CD14-positive monocyte (primary cell): Measurements from ENCODE around the gene TTLL12. TPM values are rescaled to one million over a fixed set of nuclear protein-coding genes. Genes with fewer than 3 reads are reported as not detected.

Source experiments
- DNase-seq, 3 donors: peaks; one replicate each; pipeline ENCODE4 v3.0.0-alpha.2; 2011 to 2022
- H2AFZ ChIP-seq: 2 replicates; pipeline ENCODE4 v1.6.0; 2012; ENCODE audit warnings: mild to moderate bottlenecking, low read depth, low read length, inconsistent platforms; ENCODE audit not compliant: insufficient read depth, poor library complexity, severe bottlenecking
- H3K27ac ChIP-seq, 2 donors: 1 replicate in 1 of 2; 2 replicates in 1 of 2; pipeline ENCODE4 v1.5.1; 2012 to 2013; ENCODE audit warnings: low read length in 2 of 2, control low read depth in 1 of 2, inconsistent platforms in 1 of 2, low read depth in 1 of 2, mild to moderate bottlenecking in 1 of 2
- H3K27me3 ChIP-seq, 2 donors: one replicate each; pipeline versions ENCODE4 v1.6.0 to v1.6.1; 2011 to 2013; ENCODE audit warnings: low read length in 2 of 2; ENCODE audit not compliant: control insufficient read depth in 2 of 2, insufficient read depth in 2 of 2
- H3K36me3 ChIP-seq, 2 donors: replicated peaks in 1 of 2; 1 replicate in 1 of 2; 2 replicates in 1 of 2; pipeline versions ENCODE4 v1.5.1 to v1.6.1; 2012 to 2013; ENCODE audit warnings: low read length in 2 of 2, control low read depth in 1 of 2, inconsistent platforms in 1 of 2, mild to moderate bottlenecking in 1 of 2; ENCODE audit not compliant: insufficient read depth in 2 of 2, control insufficient read depth in 1 of 2
- H3K4me1 ChIP-seq, 2 donors: 1 replicate in 1 of 2; 2 replicates in 1 of 2; pipeline versions ENCODE4 v1.5.1 to v1.6.1; 2012 to 2013; ENCODE audit warnings: low read length in 2 of 2, control low read depth in 1 of 2, inconsistent platforms in 1 of 2, mild to moderate bottlenecking in 1 of 2, moderate library complexity in 1 of 2; ENCODE audit not compliant: insufficient read depth in 2 of 2, control insufficient read depth in 1 of 2
- H3K4me2 ChIP-seq: replicated peaks from 2 replicates; pipeline ENCODE3; 2012; ENCODE audit warnings: low read length, moderate library complexity, mild to moderate bottlenecking; ENCODE audit not compliant: poor library complexity, severe bottlenecking; ENCODE audit errors: extremely low read depth
- H3K4me3 ChIP-seq, 3 experiments: fragments of 200-600 bp in 1 of 3; sonication (generic) in 1 of 3; replicated peaks in 1 of 3; 1 replicate in 2 of 3; 2 replicates in 1 of 3; pipeline ENCODE4 v1.5.1; 2011 to 2013; ENCODE audit warnings: low read length in 3 of 3, mild to moderate bottlenecking in 3 of 3, control low read depth in 2 of 3, low read depth in 2 of 3, inconsistent platforms in 1 of 3, moderate library complexity in 1 of 3
- H3K79me2 ChIP-seq: 2 replicates; pipeline ENCODE4 v1.6.0; 2012; ENCODE audit warnings: mild to moderate bottlenecking, control low read depth, inconsistent platforms, low read length, moderate library complexity; ENCODE audit not compliant: insufficient read depth
- H3K9ac ChIP-seq: 2 replicates; pipeline ENCODE4 v1.6.0; 2017; ENCODE audit warnings: low read length, mild to moderate bottlenecking; ENCODE audit not compliant: insufficient read depth, poor library complexity, severe bottlenecking
- H3K9me3 ChIP-seq, 2 donors: replicated peaks in 1 of 2; 1 replicate in 1 of 2; 2 replicates in 1 of 2; pipeline versions ENCODE4 v1.5.1 to v1.6.1; 2012 to 2013; ENCODE audit warnings: low read length in 2 of 2, control low read depth in 1 of 2; ENCODE audit not compliant: control insufficient read depth in 1 of 2, insufficient read depth in 1 of 2
- H4K20me1 ChIP-seq: 2 replicates; pipeline ENCODE4 v1.6.0; 2012; ENCODE audit warnings: mild to moderate bottlenecking, low read length, control low read depth, moderate library complexity; ENCODE audit not compliant: insufficient read depth
- H3K27ac Mint-ChIP-seq, 7 donors: one replicate each; pipeline ENCODE4 v1.8.0; 2020; ENCODE audit warnings: mild to moderate bottlenecking in 7 of 7, mixed read lengths in 7 of 7, moderate library complexity in 6 of 7, inconsistent platforms in 2 of 7
- H3K27me3 Mint-ChIP-seq, 3 donors: one replicate each; pipeline ENCODE4 v1.8.0; 2021 to 2022; ENCODE audit warnings: low read depth in 3 of 3, mild to moderate bottlenecking in 3 of 3, mixed read lengths in 3 of 3, moderate library complexity in 3 of 3, inconsistent platforms in 1 of 3
- H3K36me3 Mint-ChIP-seq, 2 donors: one replicate each; pipeline ENCODE4 v1.8.0; 2020; ENCODE audit warnings: mixed read lengths in 2 of 2, inconsistent platforms in 1 of 2, mild to moderate bottlenecking in 1 of 2
- H3K4me1 Mint-ChIP-seq: one replicate; pipeline ENCODE4 v1.8.0; 2020; ENCODE audit warnings: mild to moderate bottlenecking, mixed read lengths
- H3K4me3 Mint-ChIP-seq, 2 donors: one replicate each; pipeline ENCODE4 v1.8.0; 2020; ENCODE audit warnings: mild to moderate bottlenecking in 2 of 2, mixed read lengths in 2 of 2, moderate library complexity in 1 of 2
- H3K9me3 Mint-ChIP-seq, 7 donors: one replicate each; pipeline ENCODE4 v1.8.0; 2020 to 2022; ENCODE audit warnings: mixed read lengths in 7 of 7, mild to moderate bottlenecking in 6 of 7, moderate library complexity in 6 of 7, inconsistent platforms in 2 of 7
- CTCF ChIP-seq: fragments of 200-600 bp; IDR thresholded peaks from one replicate; pipeline ENCODE4 v1.8.0; 2022; ENCODE audit warnings: antibody characterized with exemption, mild to moderate bottlenecking
- WGBS: methylation state at CpG from one replicate; pipeline ENCODE4 v1.1.5; 2013; ENCODE audit warnings: missing lambda C conversion rate; ENCODE audit not compliant: insufficient coverage; 5-methylcytosine and 5-hydroxymethylcytosine counted together
- intact Hi-C, 2 donors: fragments of 100-400 bp; cut with micrococcal nuclease; formaldehyde crosslinking; loops; one replicate each; pipeline versions ENCODE4 v1.15.0 to v1.15.1; 2023
- polyA plus RNA-seq, 3 donors: library from polyadenylated mRNA; depleted of rRNA in 1 of 3; unstranded in 2 of 3; stranded (reverse) in 1 of 3; fragments of 300-500 nt in 2 of 3; fragments of >200 nt in 1 of 3; fragmentation: Illumina TruSeq in 2 of 3; gene quantifications; 1 replicate in 2 of 3; 2 replicates in 1 of 3; pipeline ENCODE4 v1.2.3, GENCODE V29; 2012 to 2021

TTLL12 gene
- polyA plus RNA-seq, 3 donors, result 9.5 to 16.6 (median 16.5) TPM

GRCh38 chr22:43217285-43218030 is 30.5 kb upstream of the TTLL12 start:
- 90% methylated on average over 31 of the region's 32 CpGs for WGBS
- intact Hi-C loops, result no loop called here
- Mint-ChIP-seq H3K4me3 (no peak overlapping the region), H3K27ac (no peak overlapping the region), H3K4me1 (no peaks in the 10 kb centered on the region), H3K9me3 (no peaks in the 10 kb centered on the region), H3K27me3 (peaks cover 0 to 2% (median 0%) of the 10 kb centered on the region in 3 donors), H3K36me3 (no peaks in the 10 kb centered on the region)
- Histone ChIP-seq H3K79me2 (no peaks in the 10 kb centered on the region), H3K9ac (no peak overlapping the region), H3K4me2 (no peak overlapping the region), H3K4me3 (no peak overlapping the region), H3K27me3 (no peaks in the 10 kb centered on the region), H3K36me3 (no peaks in the 10 kb centered on the region), H3K9me3 (no peaks in the 10 kb centered on the region), H3K27ac (no peak overlapping the region), H2AFZ (no peak overlapping the region), H4K20me1 (no peaks in the 10 kb centered on the region), H3K4me1 (no peaks in the 10 kb centered on the region)
- DNase-seq, result no peak
- no peak for TF ChIP-seq CTCF

- no peaks in the 10 kb centered on the region for H4K20me1 ChIP-seq
- intact Hi-C loops, result no loop called here
- H3K27me3 ChIP-seq, result no peaks in the 10 kb centered on the region
- DNase-seq, result no peak
- no peaks in the 10 kb centered on the region for H3K4me1 Mint-ChIP-seq
- no peaks in the 10 kb centered on the region for H3K36me3 ChIP-seq
- no peak overlapping the region for H3K4me3 Mint-ChIP-seq
- no peak overlapping the region for H3K4me2 ChIP-seq
- H3K4me1 ChIP-seq, result no peaks in the 10 kb centered on the region
- H2AFZ ChIP-seq, result no peak overlapping the region
- H3K36me3 Mint-ChIP-seq, result no peaks in the 10 kb centered on the region
- WGBS, result 100% methylated on average over 1 of the region's 6 CpGs
- H3K9me3 Mint-ChIP-seq, result no peaks in the 10 kb centered on the region
- TF ChIP-seq CTCF, result no peak
- no peak overlapping the region for H3K4me3 ChIP-seq
- H3K9me3 ChIP-seq, result no peaks in the 10 kb centered on the region
- no peak overlapping the region for H3K27ac Mint-ChIP-seq
- no peak overlapping the region for H3K27ac ChIP-seq
- no peaks in the 10 kb centered on the region for H3K79me2 ChIP-seq
- no peak overlapping the region for H3K9ac ChIP-seq
- peaks cover 0 to 2% (median 0%) of the 10 kb centered on the region in 3 donors for H3K27me3 Mint-ChIP-seq
Observed at GRCh38 chr22:43216738-43217137, 29.8 kb upstream of the TTLL12 start.
